ENCODE measurements around the gene AGAP1.

- TF ChIP-seq CTCF (IDR thresholded peaks at IDR 0.05) (no peak), POLR2A (IDR thresholded peaks at IDR 0.05) (no peak)
These were observed 295.7 kb downstream of the AGAP1 start for GRCh38 chr2:235789552-235789951.

Measured in uterus (tissue), 2 donors.